Muscle layer of duodenum (tissue), 2 donors: ENCODE results near the gene BATF.

Experiments used
- H3K27ac ChIP-seq: one replicate; pipeline ENCODE4 v1.7.0; 2013; ENCODE audit warnings: mild to moderate bottlenecking, low read length
- H3K27me3 ChIP-seq: one replicate; pipeline ENCODE4 v1.7.0; 2013; ENCODE audit warnings: low read depth, mild to moderate bottlenecking, control low read depth, low read length
- H3K36me3 ChIP-seq, 2 donors: one replicate each; pipeline ENCODE4 v1.7.0; 2013; ENCODE audit warnings: low read length in 2 of 2, control low read depth in 1 of 2, mild to moderate bottlenecking in 1 of 2; ENCODE audit not compliant: insufficient read depth in 2 of 2, control insufficient read depth in 1 of 2
- H3K4me1 ChIP-seq, 2 donors: one replicate each; pipeline ENCODE4 v1.7.0; 2013; ENCODE audit warnings: low read length in 2 of 2, mild to moderate bottlenecking in 2 of 2, control low read depth in 1 of 2, moderate library complexity in 1 of 2; ENCODE audit not compliant: insufficient read depth in 2 of 2, control insufficient read depth in 1 of 2
- H3K4me3 ChIP-seq, 2 donors: one replicate each; pipeline ENCODE4 v1.7.0; 2013; ENCODE audit warnings: low read length in 2 of 2, low read depth in 1 of 2, mild to moderate bottlenecking in 1 of 2
- H3K9me3 ChIP-seq, 2 donors: one replicate each; pipeline ENCODE4 v1.7.0; 2013; ENCODE audit warnings: low read length in 2 of 2, control low read depth in 1 of 2, mild to moderate bottlenecking in 1 of 2; ENCODE audit not compliant: control insufficient read depth in 1 of 2
- donor health status: healthy.

BATF gene

DNA sequence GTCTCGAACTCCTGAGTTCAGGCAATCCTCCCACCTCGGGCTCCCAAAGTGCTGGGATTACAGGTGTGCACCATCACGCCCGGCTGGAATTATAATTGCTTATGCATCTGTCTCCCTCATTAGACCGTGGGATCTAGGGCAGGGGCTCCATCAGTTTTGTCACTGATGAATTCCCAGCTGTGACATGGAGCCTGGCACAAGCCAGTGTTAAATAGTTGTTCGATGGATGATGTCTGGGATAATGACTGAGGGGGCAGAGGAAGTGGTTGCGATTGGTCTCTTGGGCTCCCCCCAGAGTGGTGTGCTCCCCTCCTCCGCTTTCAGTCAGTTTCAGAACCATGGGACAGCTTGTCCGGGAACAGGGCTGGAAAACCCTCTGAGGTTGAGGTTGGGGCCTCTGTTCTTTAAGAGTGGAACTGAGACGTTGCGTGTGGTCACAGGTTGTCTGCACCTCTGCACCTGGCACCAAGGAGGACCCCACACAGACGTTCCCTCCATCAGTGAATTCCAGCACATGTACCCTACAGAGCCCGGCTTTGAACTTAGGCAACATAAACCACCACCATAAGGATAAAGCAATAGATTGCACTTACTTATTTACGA, 30.8 kb upstream of the BATF start:
- no peaks in the 10 kb centered on the region for H3K9me3 ChIP-seq
- H3K4me1 ChIP-seq, result no peaks in the 10 kb centered on the region
- H3K27me3 ChIP-seq, result no peaks in the 10 kb centered on the region
- no peaks in the 10 kb centered on the region for H3K36me3 ChIP-seq
- H3K27ac ChIP-seq, result no peak overlapping the region
- no peak overlapping the region for H3K4me3 ChIP-seq

DNA sequence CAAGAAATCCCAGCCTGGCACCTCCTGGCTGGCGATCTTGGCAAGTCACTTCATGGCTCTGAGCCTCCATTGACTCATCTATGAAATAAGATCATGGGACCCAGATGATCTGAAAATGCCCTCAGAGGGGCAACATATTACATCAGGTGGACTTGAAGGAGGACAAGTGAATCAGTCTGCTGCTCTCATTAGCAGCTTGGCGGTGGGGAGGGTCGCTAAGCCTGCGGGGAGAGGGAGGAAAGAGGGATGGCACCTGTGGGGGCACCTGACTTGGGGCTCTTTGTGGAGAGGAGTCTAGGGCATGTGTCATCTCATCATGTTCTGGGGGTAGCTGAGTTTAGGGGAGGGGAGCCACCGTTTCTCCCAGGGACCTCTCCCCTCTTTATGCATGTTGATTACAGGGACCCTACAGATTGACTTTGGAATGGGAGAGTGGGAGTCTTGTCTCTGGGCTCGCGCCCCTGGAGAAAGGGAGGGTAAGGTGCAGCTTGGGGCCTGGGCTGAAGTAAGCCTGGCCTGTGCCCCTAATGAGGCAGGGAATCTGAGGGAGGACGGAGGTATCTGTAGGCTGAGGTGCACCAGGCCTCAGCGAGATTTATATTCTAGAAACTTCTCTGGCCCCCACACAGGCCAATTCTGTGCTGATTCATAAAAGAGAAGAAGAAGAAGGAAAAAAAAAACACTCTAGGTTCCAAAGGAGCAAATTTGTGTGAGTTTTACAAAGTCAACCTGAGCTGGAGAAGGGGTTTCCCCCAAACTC, 29.3 kb upstream of the BATF start:
- Histone ChIP-seq H3K4me3 (no peak overlapping the region), H3K27ac (no peak overlapping the region), H3K4me1 (no peaks in the 10 kb centered on the region), H3K9me3 (no peaks in the 10 kb centered on the region), H3K27me3 (no peaks in the 10 kb centered on the region), H3K36me3 (no peaks in the 10 kb centered on the region)

DNA sequence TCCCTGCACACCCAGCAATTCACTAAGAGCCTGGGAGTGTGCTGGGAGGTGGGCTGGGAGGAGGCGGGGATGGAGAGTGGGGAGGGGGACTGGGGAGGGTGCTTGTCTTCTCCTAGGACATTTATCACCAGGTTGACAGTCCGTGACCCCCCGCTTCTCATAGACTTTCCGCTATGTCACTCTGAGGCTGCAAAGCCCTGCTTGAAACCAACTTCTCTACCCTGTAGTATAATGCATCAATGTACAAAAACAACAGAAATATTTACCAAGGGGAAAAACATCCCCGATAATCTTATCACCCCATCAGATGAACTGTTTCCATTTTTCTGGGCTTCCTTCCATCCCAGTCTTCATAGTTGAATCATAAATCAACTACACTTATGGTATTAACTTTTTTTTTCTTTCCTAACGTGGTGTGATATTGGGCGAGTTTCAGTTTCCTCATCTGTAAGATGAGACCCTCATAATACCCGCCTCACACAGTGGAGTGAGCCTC, 28.6 kb upstream of the BATF start:
- no peak overlapping the region for H3K27ac ChIP-seq
- no peaks in the 10 kb centered on the region for H3K4me1 ChIP-seq
- H3K4me3 ChIP-seq, result no peak overlapping the region
- no peaks in the 10 kb centered on the region for H3K36me3 ChIP-seq
- no peaks in the 10 kb centered on the region for H3K9me3 ChIP-seq
- H3K27me3 ChIP-seq, result no peaks in the 10 kb centered on the region

DNA sequence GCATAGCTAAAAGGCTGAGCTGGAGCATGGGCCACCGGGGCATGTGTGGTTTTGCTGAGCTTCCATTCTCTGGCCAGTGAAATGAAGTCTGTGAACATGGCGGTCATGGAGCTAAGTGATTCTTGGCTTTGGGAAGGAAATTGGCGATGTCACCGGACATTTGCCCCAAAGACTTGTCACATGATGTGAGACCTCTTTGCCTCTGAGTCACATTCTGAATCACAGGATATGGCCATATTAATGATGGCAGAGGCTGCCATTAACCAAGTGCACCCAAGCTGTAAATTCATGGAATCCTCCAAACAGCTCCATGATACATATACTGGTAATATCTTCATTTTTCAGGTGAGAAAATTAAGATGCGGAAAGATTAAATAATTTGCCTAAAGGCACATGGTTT, 27.4 kb upstream of the BATF start:
- no peaks in the 10 kb centered on the region for H3K36me3 ChIP-seq
- no peaks in the 10 kb centered on the region for H3K27me3 ChIP-seq
- no peaks in the 10 kb centered on the region for H3K4me1 ChIP-seq
- no peaks in the 10 kb centered on the region for H3K9me3 ChIP-seq
- no peak overlapping the region for H3K4me3 ChIP-seq
- no peak overlapping the region for H3K27ac ChIP-seq

DNA sequence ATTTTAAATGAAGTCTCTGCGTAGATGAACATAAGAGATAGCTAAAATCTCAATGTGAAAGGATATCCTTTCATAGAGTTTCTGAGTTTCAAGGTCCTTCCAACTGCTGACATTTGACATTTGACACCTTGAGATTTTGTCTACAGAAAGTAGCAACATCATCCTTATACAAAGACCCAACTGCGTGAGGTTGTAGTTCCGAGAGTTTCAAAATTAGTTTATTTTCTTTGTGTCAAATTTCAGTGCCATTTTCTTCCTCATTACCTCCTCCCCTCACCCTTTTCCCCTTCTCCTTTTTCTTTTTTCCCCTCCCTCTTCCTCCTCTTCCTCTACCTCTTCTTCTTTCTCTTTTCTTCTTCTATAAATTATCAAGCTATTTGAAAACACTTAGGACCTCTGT, 26.9 kb upstream of the BATF start:
- no peaks in the 10 kb centered on the region for H3K4me1 ChIP-seq
- H3K27me3 ChIP-seq, result no peaks in the 10 kb centered on the region
- H3K4me3 ChIP-seq, result no peak overlapping the region
- H3K27ac ChIP-seq, result no peak overlapping the region
- H3K9me3 ChIP-seq, result no peaks in the 10 kb centered on the region
- no peaks in the 10 kb centered on the region for H3K36me3 ChIP-seq

DNA sequence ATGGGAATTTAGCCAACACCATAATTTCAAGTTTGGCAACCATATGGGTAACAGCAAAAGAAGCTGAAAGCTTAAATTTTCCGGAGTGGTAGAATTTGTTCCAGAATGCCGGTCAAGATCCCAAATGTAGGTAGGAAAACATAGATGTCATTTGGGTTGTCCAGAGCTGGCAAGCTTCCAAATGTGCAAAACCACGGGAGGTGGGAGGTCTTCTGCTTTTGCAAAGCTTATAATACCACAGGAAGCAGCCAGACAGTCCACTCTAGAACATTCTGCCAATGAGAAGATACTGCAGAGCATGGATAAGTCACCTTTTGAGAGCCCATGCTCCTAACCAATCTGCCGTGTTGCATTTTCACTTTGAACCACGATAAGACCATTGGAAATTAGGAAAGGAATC, 26.4 kb upstream of the BATF start:
- no peaks in the 10 kb centered on the region for H3K27me3 ChIP-seq
- no peaks in the 10 kb centered on the region for H3K36me3 ChIP-seq
- no peak overlapping the region for H3K4me3 ChIP-seq
- no peak overlapping the region for H3K27ac ChIP-seq
- H3K9me3 ChIP-seq, result no peaks in the 10 kb centered on the region
- H3K4me1 ChIP-seq, result no peaks in the 10 kb centered on the region

DNA sequence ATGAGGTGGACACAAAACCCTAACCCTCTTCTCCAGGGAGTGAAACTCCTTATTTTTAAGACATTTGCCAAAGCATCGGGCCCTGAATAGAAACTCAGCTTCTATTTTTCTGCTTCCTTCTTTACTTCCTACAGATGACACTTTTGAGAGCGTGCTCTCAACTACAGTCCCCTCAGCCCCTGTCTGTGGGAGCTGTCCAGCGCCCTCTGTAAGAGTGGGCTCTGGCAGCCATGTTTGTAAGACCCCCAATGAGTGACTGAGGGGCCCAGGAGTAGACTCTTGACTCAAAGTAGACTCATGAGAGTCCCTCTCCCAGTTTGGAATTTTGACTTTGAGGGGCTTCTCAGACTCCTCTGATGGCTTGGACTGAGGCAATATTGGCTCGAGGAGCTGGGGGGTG, 25.5 kb upstream of the BATF start:
- Histone ChIP-seq H3K27ac (no peak overlapping the region), H3K4me1 (no peaks in the 10 kb centered on the region), H3K27me3 (no peaks in the 10 kb centered on the region), H3K4me3 (no peak overlapping the region), H3K36me3 (no peaks in the 10 kb centered on the region), H3K9me3 (no peaks in the 10 kb centered on the region)

DNA sequence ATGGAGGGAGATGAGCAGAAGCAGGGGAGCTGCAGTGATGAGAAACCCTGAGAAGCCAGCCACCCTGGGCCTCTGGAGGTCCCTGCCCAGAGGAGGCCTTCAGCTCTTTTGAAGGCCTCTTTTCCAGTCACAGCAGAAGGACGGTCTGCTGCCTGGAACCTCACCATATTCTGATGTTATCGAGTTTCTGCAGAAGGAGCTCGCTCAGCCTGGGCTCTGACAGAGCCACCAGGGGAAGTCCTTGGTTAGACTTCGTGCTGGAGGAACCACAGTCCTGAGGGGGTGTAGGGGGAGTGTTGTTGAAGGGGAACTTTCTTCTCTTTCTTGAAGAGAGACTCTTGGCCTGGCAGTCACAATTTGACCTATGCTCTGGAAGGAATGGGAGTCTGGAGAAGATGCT, 25.1 kb upstream of the BATF start:
- Histone ChIP-seq H3K4me3 (no peak overlapping the region), H3K27me3 (no peaks in the 10 kb centered on the region), H3K36me3 (no peaks in the 10 kb centered on the region), H3K9me3 (no peaks in the 10 kb centered on the region), H3K4me1 (no peaks in the 10 kb centered on the region), H3K27ac (no peak overlapping the region)

DNA sequence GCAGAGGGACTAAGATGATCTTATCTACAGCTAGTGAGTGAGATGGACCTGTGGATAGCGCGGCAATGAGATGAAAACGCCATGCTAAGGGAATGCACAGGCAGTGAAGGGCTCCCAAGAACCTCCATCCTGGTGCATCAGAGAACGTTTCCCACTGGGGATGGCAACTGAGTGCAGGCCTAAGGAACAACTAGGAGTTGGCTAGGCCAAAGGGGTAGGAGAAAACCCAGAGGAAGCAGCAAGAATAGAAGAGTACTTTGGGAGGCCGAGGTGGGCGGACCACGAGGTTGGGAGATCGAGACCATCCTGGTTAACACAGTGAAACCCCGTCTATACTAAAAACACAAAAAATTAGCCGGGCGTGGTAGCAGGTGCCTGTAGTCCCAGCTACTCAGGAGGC, 24.6 kb upstream of the BATF start:
- Histone ChIP-seq H3K36me3 (no peaks in the 10 kb centered on the region), H3K4me3 (no peak overlapping the region), H3K9me3 (no peaks in the 10 kb centered on the region), H3K27ac (no peak overlapping the region), H3K4me1 (no peaks in the 10 kb centered on the region), H3K27me3 (no peaks in the 10 kb centered on the region)

DNA sequence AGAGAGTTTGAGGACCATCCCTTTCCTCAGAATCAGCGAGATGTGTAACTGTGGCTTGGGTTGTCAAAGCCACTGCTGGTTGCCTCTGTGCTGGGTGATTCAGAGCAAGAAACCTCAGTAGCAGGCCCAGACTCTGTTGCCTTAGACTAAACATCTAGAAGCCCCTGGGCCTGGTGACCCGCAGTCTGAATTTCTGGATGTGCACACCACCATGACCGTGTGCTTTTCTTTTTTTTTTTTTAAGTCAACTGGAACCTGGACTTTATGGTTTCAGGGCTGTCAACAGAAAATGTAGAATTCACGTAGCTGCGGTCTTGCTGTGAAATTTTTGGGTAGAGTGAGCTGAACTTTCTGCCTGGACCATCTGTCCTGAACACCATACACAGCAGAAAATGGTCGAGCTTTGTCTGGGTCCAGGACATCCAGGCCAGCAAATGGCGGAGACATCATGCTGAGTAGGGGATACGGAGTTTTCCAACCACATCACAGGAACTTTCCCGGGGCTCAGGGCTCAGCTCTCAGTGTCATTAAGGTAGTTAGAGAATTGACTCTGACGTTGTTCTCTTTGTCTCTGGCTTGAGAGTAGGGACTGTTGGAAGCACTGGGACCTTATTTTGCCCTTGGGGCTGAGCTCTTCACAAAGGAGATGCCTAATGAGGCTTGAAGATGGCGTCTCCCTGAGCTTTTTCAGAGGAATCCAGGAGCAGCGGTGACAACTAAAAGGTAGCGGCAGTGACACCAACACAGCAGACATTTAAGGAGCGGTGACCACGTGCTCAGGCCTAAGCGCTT, 23.0 kb upstream of the BATF start:
- H3K36me3 ChIP-seq, result no peaks in the 10 kb centered on the region
- H3K27ac ChIP-seq, result no peak overlapping the region
- no peaks in the 10 kb centered on the region for H3K27me3 ChIP-seq
- H3K4me3 ChIP-seq, result no peak overlapping the region
- no peaks in the 10 kb centered on the region for H3K4me1 ChIP-seq
- no peaks in the 10 kb centered on the region for H3K9me3 ChIP-seq

DNA sequence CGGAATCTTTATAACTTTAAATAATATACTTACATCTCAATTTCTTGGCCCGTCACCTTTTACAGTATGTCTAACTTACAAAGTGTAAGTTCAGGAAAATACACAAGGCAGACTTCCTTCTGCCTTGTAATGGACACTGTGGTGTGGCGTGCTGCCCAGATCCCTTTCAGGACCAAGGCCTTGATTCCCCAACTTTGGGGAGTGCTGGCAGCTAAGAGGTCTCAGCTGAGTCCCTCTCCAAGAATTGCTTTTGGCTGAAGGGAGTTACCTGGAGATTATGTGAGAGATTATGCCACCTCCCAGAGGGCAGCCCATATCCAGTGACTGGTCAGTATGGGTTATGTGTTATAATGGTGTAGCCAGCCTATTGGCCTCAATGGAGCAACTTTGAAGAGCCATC, 21.2 kb upstream of the BATF start:
- no peaks in the 10 kb centered on the region for H3K4me1 ChIP-seq
- H3K4me3 ChIP-seq, result no peak overlapping the region
- no peak overlapping the region for H3K27ac ChIP-seq
- H3K27me3 ChIP-seq, result no peaks in the 10 kb centered on the region
- no peaks in the 10 kb centered on the region for H3K36me3 ChIP-seq
- no peaks in the 10 kb centered on the region for H3K9me3 ChIP-seq
